ENCODE measurements around the gene SOCS1. TPM values are rescaled to one million over a fixed set of nuclear protein-coding genes. Genes with fewer than 3 reads are reported as not detected.
"Not testable (repeated sequence)": the region's sequence is repeated elsewhere in the genome, so short reads cannot be mapped to it uniquely, and the experiment has no call there.

SOCS1 gene
- total and polyA plus RNA-seq, 9 of the 15 experiments (the other 6 are each of a cell fraction or from before 2014, with no cell fraction given) = 0.04 to 7.5 (median 2.3) TPM

DNA sequence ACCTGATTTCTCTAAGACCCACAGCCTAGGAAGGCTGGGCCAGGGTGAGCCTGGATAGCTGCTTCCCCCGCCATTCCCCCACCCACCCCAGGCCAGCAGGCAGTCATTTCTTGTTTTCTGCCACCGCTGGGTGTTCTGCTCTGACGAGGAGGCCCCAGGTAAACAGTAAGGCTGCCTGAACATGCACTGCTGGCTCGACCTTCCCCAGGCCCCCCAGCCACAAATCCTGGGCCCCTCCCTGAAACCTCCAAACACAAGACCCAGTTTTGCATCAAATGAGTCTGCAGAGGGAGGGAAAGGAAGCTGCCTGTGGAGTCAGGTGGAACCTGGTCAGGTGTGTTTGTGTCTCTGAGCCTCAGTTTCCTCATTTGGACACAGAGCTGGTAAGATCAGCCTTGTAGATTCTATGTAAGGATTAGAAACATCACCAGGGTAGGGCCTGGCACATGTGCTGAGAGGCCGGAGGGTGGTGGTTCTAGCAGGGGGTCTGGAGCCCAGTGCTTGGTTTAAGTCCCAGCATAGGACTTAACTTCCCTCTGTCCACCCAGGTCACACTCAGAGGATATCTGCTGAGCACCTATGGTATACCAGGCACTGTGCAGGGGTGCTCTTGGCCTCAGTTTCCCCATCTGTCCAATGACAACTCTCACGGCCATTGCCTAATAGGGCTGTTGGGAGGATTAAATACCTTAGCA lies 44.0 kb upstream of the SOCS1 start:
- Histone ChIP-seq H3K36me3 (ENCODE audit: control insufficient read depth, insufficient read depth, low read length) (no peaks in the 10 kb centered on the region), H4K20me1 (replicated peaks; ENCODE audit: control insufficient read depth, insufficient read depth, low read length) (no peaks in the 10 kb centered on the region), H3K79me2 (ENCODE audit: control insufficient read depth, insufficient read depth, low read length) (no peaks in the 10 kb centered on the region), H3K4me2 (ENCODE audit: insufficient read depth, low read length) (no peak overlapping the region), H3K9me3 (replicated peaks; ENCODE audit: control insufficient read depth, insufficient read depth, low read depth, low read length) (no peaks in the 10 kb centered on the region), H3K9me1 (ENCODE audit: control insufficient read depth, insufficient read depth, low read length) (no peaks in the 10 kb centered on the region), H2AFZ (ENCODE audit: low read depth, low read length) (no peak overlapping the region), H3K27me3 (ENCODE audit: control insufficient read depth in 2 of 2, insufficient read depth in 2 of 2, low read length in 2 of 2) (no peaks in the 10 kb centered on the region), H3K27ac (ENCODE audit: extremely low read depth, low read depth, low read length) (no peak overlapping the region), H3K9ac (ENCODE audit: insufficient read depth in 1 of 2, low read depth in 2 of 2, low read length in 2 of 2) (no peak overlapping the region), H3K4me1 (replicated peaks in 1 of 2; ENCODE audit: control insufficient read depth in 2 of 2, insufficient read depth in 2 of 2, low read length in 2 of 2) (peaks cover 6 to 13% of the 10 kb centered on the region in 2 experiments; a peak in 4 of 5 replicates), H3K4me3 (no peak overlapping the region)
- in situ Hi-C loops (cut with MboI) = no loop called here
- no peak for FAIRE-seq
- no peak for DNase-seq (ENCODE audit: extremely low read depth in 1 of 4, low spot score in 3 of 4)
- intact Hi-C loops (cut with micrococcal nuclease) = no loop called here
- BruUV-seq (replicated peaks) = no TSS peak
- ChIA-PET CTCF (ENCODE audit: low intra/inter-chr PET ratio) (no interaction called here), POLR2A (interaction anchor here (1.1 kb wide), 1 partner anchor 10 kb away, joined by 4 read pairs; no protein-coding TSS in a partner anchor)
- whole genome bisulfite sequencing (ENCODE audit: insufficient coverage, low coverage, missing lambda C conversion rate) = 55% methylated on average over 6 of the region's 6 CpGs
- no peak for ATAC-seq
- TF ChIP-seq ARID1B (IDR thresholded peaks at IDR 0.05) = no peak
- no peak for TF ChIP-seq ZBTB34 (CRISPR knock-in tag; IDR thresholded peaks at IDR 0.05)
- TF ChIP-seq KLF16 (IDR thresholded peaks at IDR 0.05) = no peak
- no peak for TF ChIP-seq ZFP30 (CRISPR knock-in tag; IDR thresholded peaks at IDR 0.05; ENCODE audit: borderline replicate concordance)
- TF ChIP-seq NR2F6 (CRISPR knock-in tag; IDR thresholded peaks at IDR 0.05) = no peak

DNA sequence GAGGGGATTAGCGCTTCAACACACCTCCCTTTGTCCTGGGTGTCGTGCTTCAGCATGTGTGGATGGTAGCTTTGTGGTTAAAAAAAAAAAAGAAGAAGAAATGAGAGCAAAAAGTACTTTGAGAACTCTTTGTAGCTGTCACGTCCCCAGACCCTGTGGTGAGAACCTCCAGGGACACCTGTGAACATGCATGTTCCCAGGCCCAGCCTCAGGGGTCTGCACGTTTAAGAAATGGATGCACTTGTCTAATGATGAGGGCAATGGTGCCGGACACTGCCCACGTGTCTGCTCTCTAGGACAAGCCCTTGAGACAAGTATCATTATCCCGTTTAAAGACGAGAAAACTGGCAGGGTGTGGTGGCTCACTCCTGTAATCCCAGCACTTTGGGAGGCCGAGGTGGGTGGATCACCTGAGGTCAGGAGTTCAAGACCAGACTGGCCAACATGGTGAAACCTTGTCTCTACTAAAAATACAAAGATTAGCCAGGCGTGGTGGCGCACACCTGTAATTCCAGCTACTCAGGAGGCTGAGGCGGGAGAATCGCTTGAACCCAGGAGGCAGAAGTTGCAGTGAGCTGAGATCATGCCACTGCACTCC lies 43.0 kb upstream of the SOCS1 start:
- WGBS (ENCODE audit: insufficient coverage, low coverage, missing lambda C conversion rate) = 42% methylated on average over 13 of the region's 13 CpGs
- H4K20me1 ChIP-seq (replicated peaks; ENCODE audit: control insufficient read depth, insufficient read depth, low read length); BruUV-seq (replicated peaks); H3K4me2 ChIP-seq (ENCODE audit: insufficient read depth, low read length); H3K79me2 ChIP-seq (ENCODE audit: control insufficient read depth, insufficient read depth, low read length); H3K27ac ChIP-seq (ENCODE audit: extremely low read depth, low read depth, low read length); in situ Hi-C loops (cut with MboI); DNase-seq (ENCODE audit: extremely low read depth in 1 of 4, low spot score in 3 of 4); CTCF ChIA-PET (ENCODE audit: low intra/inter-chr PET ratio); H3K4me3 ChIP-seq; H3K9me3 ChIP-seq (replicated peaks; ENCODE audit: control insufficient read depth, insufficient read depth, low read depth, low read length); H3K9me1 ChIP-seq (ENCODE audit: control insufficient read depth, insufficient read depth, low read length); H3K9ac ChIP-seq (ENCODE audit: insufficient read depth in 1 of 2, low read depth in 2 of 2, low read length in 2 of 2); H2AFZ ChIP-seq (ENCODE audit: low read depth, low read length); ATAC-seq; FAIRE-seq; intact Hi-C loops (cut with micrococcal nuclease); H3K27me3 ChIP-seq (ENCODE audit: control insufficient read depth in 2 of 2, insufficient read depth in 2 of 2, low read length in 2 of 2); H3K36me3 ChIP-seq (ENCODE audit: control insufficient read depth, insufficient read depth, low read length): not testable (repeated sequence)
- POLR2A ChIA-PET = interaction anchor here (0.5 to 0.8 kb wide), 3 partner anchors 21 to 303 kb away, joined by 3 read pairs; no protein-coding TSS in a partner anchor
- H3K4me1 ChIP-seq (replicated peaks in 1 of 2; ENCODE audit: control insufficient read depth in 2 of 2, insufficient read depth in 2 of 2, low read length in 2 of 2) = peaks cover 6 to 13% of the 10 kb centered on the region in 2 experiments; a peak in 4 of 5 replicates

Measured in K562 (cell line).